Measurements from ENCODE around the gene PRR13.
"Not testable (repeated sequence)": the region's sequence is repeated elsewhere in the genome, so short reads cannot be mapped to it uniquely, and the experiment has no call there.

Gene PRR13

DNA sequence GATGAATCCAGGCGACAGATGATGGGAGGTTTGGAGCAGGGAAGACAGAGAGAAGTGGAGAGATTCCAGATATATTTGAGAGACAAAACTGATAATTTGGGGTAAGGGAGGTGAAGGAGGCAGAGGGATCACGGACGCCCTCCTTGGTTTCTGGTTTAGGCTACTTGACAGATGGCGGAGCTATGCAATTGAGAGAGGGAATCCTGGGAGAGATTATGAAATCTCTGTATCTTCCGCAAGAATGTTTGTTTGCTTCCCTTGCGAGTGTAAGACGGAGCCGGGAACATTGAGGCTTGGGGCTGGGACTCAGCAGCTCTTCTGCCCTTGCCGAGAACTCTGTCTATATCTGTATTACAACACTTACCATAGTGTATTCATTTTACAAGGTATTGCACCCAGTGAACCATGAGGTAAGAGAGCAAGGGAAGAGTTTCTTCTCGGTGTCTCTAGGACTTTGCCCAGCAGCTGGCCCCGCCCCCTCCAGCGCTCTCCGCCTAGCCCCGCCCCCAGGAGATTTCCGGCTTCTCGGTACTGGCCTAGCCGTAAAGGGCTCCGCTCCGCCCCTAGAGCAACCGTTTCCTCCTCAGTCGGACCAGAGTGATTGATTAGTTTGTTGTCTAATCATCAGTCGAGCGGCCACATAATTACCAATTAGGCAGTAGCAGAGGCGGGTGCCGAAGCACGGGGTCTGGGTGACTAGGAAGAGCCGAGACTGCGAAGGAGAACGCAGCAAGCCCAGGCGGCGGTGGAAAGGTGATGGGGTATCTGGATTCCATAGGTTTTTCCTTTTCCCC lies at the start of gene PRR13:
TSS of gene PRR13 (plus strand) at position 695 of the 794 bp plus-strand sequence. CDS start 981 bp downstream, outside the sequence.
- peak; percentile 96 for DNase-seq (ENCODE audit: low spot score)

DNA sequence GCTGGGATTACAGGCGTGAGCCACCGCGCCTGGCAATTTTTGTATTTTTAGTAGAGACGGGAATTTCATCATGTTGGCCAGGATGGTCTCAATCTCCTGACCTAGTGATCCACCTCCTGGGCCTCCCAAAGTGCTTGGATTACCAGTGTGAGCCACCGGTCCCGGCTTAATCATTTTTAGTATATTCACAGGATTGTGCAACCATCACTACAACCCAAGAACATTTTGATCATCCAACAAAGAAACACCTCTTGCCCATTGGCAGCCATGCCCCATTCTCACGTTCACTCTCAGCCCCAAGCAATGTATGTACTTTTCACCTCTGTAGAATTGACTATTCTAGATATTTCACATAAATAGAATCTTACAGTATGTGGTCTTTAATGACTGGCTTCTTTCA lies 41.6 kb upstream of the PRR13 start:
- DNase-seq (ENCODE audit: low spot score), result no peak

DNA sequence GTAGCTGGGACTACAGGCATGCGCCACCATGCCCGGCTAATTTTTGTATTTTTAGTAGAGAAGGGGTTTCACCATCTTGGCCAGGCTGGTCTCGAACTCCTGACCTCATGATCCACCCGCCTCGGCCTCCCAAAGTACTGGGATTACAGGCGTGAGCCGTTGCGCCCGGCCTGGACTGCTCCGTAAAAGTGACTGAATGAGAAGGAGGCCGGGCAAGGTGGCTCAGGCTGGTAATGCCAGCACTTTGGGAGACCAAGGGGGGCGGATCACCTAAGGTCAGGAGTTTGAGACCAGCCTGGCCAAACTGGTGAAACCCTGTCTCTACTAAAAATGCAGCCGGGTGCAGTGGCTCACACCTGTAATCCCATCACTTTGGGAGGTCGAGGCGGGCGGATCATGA lies 39.2 kb upstream of the PRR13 start:
- DNase-seq (ENCODE audit: low spot score), result not testable (repeated sequence)

DNA sequence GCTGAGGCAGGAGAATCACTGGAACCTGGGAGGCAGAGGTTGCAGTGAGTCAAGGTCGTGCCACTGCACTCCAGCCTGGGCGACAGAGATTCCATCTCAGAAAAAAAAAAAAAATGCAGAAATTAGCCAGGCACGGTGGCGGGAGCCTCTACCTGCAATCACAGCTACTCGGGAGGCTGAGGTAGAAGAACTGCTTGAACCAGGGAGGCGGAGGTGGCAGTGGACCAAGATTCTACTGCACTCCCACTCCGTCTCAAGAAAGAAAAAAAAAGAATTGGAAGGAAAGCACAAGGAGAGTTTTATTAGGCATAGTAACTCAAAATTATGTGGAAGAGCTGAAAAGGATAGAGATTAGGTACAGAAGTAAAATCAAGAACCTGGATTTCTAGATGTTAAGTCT lies 38.7 kb upstream of the PRR13 start:
- no peak for DNase-seq (ENCODE audit: low spot score)

DNA sequence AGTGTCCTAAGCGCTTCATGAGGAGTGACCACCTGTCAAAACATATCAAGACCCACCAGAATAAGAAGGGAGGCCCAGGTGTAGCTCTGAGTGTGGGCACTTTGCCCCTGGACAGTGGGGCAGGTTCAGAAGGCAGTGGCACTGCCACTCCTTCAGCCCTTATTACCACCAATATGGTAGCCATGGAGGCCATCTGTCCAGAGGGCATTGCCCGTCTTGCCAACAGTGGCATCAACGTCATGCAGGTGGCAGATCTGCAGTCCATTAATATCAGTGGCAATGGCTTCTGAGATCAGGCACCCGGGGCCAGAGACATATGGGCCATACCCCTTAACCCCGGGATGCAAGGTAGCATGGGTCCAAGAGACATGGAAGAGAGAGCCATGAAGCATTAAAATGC lies 30.6 kb upstream of the PRR13 start:
- DNase-seq (ENCODE audit: low spot score), result no peak

- no peak for DNase-seq (ENCODE audit: low spot score)
Observed at GRCh38 chr12:53413485-53414204, 27.9 kb upstream of the PRR13 start.

DNA sequence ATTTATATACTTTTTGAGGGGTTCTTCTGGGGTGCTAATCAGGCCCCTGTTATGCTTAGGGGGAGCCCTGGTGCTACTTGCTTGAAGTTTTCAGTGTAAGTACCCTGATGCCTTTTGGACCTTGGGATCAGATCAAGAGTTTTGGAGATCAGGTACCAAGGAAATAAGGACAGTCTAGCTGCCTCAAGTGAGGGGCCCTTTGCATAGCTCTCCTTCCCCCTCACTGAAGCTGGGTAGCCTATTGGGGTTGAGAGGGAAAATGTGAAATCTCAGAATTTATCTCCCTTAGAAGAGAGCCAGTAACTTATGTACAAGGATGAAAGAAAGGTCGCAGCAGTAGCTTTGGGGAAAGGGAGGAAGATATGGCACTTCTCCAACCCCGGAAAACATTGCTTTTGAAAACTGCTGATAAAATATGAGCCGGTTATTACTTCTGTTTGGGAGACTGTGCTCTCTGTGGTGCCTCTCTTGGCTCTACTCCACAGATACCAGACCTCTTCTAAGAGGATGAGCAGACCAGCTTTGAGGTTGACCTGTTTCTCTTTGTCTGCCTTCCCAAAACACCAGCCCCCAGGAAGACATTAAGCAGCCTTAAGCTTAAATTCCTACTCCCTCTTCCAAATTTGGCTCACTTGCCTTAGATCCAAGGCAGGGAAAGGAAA lies 26.6 kb upstream of the PRR13 start:
- no peak for DNase-seq (ENCODE audit: low spot score)

DNA sequence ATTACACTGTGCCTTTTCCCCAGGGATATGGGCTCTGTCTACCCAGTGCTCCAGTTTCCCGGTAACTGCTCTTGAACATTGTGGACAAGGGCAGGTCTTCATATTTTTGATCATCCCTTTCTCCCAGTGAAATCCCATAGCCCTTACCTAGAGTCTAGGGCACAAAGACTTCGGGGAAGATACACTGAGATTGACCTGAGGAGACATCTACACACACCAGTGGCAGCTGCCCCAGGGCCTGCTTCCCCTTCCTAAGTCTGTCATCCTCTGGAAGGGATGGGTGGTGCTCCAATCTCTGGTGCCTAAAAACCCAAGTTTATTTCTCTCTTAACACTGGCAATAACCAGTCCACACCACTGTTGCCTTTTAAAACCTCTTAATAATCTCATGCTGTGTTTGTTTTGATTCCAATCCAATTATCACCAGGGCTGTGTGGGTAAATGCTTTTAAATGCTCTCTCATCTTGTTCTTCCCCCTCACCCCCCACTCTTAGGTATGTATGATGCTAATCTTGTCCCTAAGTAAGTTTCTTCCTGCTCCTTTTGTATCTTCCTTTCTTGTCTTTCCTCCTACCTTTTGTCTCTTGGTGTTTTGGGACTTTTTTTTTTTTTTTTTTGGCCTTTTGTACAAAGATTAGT lies 25.7 kb upstream of the PRR13 start:
- not testable (repeated sequence) for DNase-seq (ENCODE audit: low spot score)

GRCh38 chr12:53417291-53417816 lies 24.2 kb upstream of the PRR13 start:
- DNase-seq (ENCODE audit: low spot score), result not testable (repeated sequence)

GRCh38 chr12:53418221-53418620 lies 23.3 kb upstream of the PRR13 start:
- no peak for DNase-seq (ENCODE audit: low spot score)

- no peak for DNase-seq (ENCODE audit: low spot score)
Observed at GRCh38 chr12:53419756-53420155, 21.8 kb upstream of the PRR13 start.

- DNase-seq (ENCODE audit: low spot score), result not testable (repeated sequence)
Observed at GRCh38 chr12:53422247-53422646, 19.3 kb upstream of the PRR13 start.

GRCh38 chr12:53423597-53423996 lies 17.9 kb upstream of the PRR13 start, which contains the start of gene AMHR2:
Gene AMHR2 (plus strand): TSS chr12:53423855. CDS start chr12:53423935, 80 bp downstream.
- no peak for DNase-seq (ENCODE audit: low spot score)

DNA sequence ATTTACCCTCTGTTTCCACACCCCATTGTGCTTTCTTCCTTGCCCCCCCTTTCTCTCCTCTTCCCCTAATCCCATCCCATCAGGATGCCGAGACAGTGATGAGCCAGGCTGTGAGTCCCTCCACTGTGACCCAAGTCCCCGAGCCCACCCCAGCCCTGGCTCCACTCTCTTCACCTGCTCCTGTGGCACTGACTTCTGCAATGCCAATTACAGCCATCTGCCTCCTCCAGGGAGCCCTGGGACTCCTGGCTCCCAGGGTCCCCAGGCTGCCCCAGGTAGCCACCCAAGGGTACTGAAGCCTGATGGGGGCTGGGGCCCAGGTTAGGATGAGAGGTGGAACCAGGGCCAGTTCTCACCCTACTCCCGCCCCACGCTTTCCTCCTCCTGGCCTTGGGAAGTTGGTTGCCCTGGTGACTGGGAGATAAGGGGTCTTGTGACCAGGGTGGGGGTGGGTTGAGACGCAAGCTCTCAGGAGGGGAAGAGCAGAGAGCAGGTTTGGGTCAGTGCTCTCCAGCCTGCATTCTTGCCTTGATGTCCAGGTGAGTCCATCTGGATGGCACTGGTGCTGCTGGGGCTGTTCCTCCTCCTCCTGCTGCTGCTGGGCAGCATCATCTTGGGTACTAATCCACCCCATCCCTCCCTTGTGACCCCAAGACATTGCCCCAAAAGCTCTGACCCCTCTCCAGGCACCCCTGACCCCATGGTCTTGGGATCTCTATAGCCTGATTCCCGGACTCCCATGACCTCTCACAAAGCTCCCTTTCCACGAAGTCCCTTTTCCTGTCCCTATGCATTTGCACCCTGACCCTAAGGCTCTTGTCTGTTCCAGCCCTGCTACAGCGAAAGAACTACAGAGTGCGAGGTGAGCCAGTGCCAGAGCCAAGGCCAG lies 16.7 kb upstream of the PRR13 start:
- DNase-seq (ENCODE audit: low spot score), result no peak

- no peak for DNase-seq (ENCODE audit: low spot score)
Observed at GRCh38 chr12:53425515-53426150, 15.9 kb upstream of the PRR13 start.

DNA sequence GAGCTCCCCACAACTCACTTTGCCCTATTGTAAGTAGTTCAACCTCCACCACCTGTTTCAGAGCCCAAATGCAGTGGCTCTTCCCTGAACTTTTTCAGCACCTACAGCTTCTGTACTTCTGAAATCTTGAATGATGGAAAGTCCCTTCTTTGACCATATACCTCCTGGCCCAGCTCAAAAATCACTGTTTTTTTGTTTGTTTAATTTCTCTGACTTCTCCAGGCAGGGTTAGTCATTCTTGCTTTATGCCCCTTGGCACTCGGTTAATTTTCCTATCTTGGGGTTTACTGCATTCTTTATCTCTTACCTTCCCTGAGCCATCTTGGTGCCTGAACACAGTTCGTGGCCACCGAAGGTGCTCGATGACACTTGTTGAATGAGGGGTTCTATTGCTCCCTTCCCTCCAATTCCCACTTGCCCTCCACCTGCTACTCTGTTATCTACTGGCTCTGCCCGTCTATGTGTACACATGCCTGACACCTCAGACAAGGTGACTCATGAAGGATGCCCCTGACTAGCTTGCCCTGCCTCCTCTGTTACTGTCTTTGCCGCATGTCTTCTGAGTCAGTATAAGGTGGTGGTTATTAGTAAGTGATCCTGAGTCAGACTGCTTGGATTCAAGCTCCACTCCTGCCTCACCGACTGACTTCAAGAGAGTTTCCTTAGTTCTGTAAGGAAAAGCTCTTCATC lies 13.5 kb upstream of the PRR13 start:
- DNase-seq (ENCODE audit: low spot score), result peak; percentile 77

DNA sequence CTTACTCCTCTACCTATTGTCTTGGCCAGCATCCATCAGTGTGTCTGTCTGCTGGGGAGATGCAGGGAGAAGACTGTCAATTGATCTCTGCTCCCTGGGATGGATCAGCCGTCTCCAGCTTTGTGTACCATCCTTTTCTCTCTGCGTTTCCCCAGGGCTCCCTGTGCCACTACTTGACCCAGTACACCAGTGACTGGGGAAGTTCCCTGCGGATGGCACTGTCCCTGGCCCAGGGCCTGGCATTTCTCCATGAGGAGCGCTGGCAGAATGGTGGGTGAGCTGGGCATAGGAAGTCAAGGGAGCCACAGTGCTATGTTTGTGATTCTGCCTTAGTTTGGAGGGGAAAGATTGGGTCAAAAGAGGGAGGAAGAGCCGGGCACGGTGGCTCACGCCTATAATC lies 12.8 kb upstream of the PRR13 start:
- no peak for DNase-seq (ENCODE audit: low spot score)

GRCh38 chr12:53430116-53430515 lies 11.4 kb upstream of the PRR13 start:
- DNase-seq (ENCODE audit: low spot score), result no peak

- no peak for DNase-seq (ENCODE audit: low spot score)
Observed at GRCh38 chr12:53431187-53431586, 10.3 kb upstream of the PRR13 start.

DNA sequence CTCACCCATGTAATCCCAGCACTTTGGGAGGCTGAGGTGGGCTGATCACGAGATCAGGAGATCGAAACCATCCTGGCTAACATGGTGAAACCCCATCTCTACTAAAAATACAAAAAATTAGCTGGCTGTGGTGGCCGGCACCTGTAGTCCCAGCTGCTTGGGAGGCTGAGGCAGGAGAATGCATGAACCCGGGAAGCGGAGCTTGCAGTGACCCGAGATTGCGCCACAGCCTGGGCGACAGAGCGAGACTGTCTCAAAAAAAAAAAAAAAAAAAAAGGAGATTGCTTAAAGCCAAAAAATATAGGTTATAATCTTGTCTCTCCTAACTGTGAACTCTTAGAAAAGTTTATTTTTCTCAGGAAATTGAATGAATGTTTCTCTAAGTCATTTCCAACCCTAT lies 6.2 kb upstream of the PRR13 start:
- DNase-seq (ENCODE audit: low spot score), result not testable (repeated sequence)

All from AG20443 (cell line).